Measurements from ENCODE around the gene GGTA1. TPM values are rescaled to one million over a fixed set of nuclear protein-coding genes. Genes with fewer than 3 reads are reported as not detected.

The GGTA1 gene
- polyA plus RNA-seq, 1 donor from 2014 or later: not detected

DNA sequence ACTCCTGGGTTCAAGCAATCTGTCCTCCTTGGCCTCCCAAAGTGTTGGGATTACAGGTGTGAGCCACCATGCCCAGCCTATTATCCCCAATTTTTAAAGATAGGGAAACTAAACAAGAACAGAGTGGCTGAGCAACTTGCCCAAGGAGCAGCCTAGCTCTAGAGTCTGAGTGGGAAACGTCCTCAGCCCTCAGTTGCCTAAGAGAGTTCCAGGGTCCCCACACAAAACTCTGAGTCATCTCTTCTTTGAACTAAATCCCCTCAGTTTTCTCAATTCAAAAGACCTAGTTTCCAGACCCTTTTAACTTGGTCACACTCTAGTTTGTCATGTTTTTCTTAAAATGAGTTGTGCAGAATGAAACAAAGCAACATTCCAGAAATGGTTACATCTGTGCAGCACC is 33.5 kb downstream of the GGTA1 start:
- H2AFZ ChIP-seq (ENCODE audit: low read depth, low read length): no peak overlapping the region
- no peaks in the 10 kb centered on the region for H3F3A ChIP-seq (ENCODE audit: insufficient read depth, low read length, poor library complexity, severe bottlenecking)
- H3K9me3 ChIP-seq (ENCODE audit: low read length): no peaks in the 10 kb centered on the region
- H3K9ac ChIP-seq (ENCODE audit: low read length): no peak overlapping the region
- no peak overlapping the region for H3K4me3 ChIP-seq (ENCODE audit: low read length)
- H3K4me2 ChIP-seq (ENCODE audit: low read length): no peak overlapping the region
- no peak overlapping the region for H3K27ac ChIP-seq (ENCODE audit: low read length)
- H3K27me3 ChIP-seq (ENCODE audit: insufficient read depth, low read depth, low read length): no peaks in the 10 kb centered on the region
- no peaks in the 10 kb centered on the region for H3K9me2 ChIP-seq (ENCODE audit: insufficient read depth, low read length)
- no peaks in the 10 kb centered on the region for H3K36me3 ChIP-seq (ENCODE audit: insufficient read depth, low read length)
- H3K79me2 ChIP-seq (replicated peaks; ENCODE audit: insufficient read depth, low read length): no peaks in the 10 kb centered on the region
- TF ChIP-seq POLR2AphosphoS5 (IDR thresholded peaks at IDR 0.05) (no peak), EZH2 (IDR thresholded peaks at IDR 0.05; ENCODE audit: borderline replicate concordance, insufficient read depth, low read length, poor library complexity, severe bottlenecking) (no peak), MXI1 (conservative IDR thresholded peaks at IDR 0.05; ENCODE audit: poor library complexity, severe bottlenecking) (no peak), TAF1 (IDR thresholded peaks at IDR 0.05; ENCODE audit: low read depth) (no peak), RAD21 (conservative IDR thresholded peaks at IDR 0.05) (no peak), SMC3 (conservative IDR thresholded peaks at IDR 0.05; ENCODE audit: poor library complexity) (no peak), EP300 (conservative IDR thresholded peaks at IDR 0.05; ENCODE audit: poor library complexity, severe bottlenecking) (no peak)
- TF ChIP-seq, protein P1, sequence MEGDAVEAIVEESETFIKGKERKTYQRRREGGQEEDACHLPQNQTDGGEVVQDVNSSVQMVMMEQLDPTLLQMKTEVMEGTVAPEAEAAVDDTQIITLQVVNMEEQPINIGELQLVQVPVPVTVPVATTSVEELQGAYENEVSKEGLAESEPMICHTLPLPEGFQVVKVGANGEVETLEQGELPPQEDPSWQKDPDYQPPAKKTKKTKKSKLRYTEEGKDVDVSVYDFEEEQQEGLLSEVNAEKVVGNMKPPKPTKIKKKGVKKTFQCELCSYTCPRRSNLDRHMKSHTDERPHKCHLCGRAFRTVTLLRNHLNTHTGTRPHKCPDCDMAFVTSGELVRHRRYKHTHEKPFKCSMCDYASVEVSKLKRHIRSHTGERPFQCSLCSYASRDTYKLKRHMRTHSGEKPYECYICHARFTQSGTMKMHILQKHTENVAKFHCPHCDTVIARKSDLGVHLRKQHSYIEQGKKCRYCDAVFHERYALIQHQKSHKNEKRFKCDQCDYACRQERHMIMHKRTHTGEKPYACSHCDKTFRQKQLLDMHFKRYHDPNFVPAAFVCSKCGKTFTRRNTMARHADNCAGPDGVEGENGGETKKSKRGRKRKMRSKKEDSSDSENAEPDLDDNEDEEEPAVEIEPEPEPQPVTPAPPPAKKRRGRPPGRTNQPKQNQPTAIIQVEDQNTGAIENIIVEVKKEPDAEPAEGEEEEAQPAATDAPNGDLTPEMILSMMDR (IDR thresholded peaks at IDR 0.05; ENCODE audit: poor library complexity, severe bottlenecking): no peak
- TF ChIP-seq, protein P2, sequence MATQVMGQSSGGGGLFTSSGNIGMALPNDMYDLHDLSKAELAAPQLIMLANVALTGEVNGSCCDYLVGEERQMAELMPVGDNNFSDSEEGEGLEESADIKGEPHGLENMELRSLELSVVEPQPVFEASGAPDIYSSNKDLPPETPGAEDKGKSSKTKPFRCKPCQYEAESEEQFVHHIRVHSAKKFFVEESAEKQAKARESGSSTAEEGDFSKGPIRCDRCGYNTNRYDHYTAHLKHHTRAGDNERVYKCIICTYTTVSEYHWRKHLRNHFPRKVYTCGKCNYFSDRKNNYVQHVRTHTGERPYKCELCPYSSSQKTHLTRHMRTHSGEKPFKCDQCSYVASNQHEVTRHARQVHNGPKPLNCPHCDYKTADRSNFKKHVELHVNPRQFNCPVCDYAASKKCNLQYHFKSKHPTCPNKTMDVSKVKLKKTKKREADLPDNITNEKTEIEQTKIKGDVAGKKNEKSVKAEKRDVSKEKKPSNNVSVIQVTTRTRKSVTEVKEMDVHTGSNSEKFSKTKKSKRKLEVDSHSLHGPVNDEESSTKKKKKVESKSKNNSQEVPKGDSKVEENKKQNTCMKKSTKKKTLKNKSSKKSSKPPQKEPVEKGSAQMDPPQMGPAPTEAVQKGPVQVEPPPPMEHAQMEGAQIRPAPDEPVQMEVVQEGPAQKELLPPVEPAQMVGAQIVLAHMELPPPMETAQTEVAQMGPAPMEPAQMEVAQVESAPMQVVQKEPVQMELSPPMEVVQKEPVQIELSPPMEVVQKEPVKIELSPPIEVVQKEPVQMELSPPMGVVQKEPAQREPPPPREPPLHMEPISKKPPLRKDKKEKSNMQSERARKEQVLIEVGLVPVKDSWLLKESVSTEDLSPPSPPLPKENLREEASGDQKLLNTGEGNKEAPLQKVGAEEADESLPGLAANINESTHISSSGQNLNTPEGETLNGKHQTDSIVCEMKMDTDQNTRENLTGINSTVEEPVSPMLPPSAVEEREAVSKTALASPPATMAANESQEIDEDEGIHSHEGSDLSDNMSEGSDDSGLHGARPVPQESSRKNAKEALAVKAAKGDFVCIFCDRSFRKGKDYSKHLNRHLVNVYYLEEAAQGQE (IDR thresholded peaks at IDR 0.05; ENCODE audit: borderline replicate concordance): no peak
- no peaks in the 10 kb centered on the region for H4K20me1 ChIP-seq (ENCODE audit: insufficient read depth)

DNA sequence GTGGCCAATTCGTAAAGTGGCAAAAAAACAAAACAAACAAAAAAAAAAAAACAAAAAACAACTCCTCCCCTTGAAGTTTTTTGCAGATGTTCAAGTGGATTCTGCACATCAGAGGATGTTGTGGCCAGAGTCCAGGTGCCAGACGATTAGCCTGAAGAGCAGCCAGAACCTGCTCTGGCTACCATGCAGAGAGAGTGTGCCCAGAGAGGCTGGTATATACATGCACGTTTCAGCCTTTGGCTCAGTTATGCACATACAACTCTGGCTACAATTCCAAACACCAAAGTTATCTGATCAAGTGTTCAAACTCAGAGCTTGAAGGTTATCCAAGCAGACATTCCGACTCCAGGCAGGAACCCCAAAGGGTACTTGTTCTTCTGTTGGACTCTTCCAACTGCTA is 34.7 kb downstream of the GGTA1 start:
- no peak for TF ChIP-seq SMC3 (conservative IDR thresholded peaks at IDR 0.05; ENCODE audit: poor library complexity)
- TF ChIP-seq, protein P1 (IDR thresholded peaks at IDR 0.05; ENCODE audit: poor library complexity, severe bottlenecking): no peak
- no peak for TF ChIP-seq EZH2 (IDR thresholded peaks at IDR 0.05; ENCODE audit: borderline replicate concordance, insufficient read depth, low read length, poor library complexity, severe bottlenecking)
- TF ChIP-seq MXI1 (conservative IDR thresholded peaks at IDR 0.05; ENCODE audit: poor library complexity, severe bottlenecking): no peak
- TF ChIP-seq TAF1 (IDR thresholded peaks at IDR 0.05; ENCODE audit: low read depth): no peak
- TF ChIP-seq RAD21 (conservative IDR thresholded peaks at IDR 0.05): no peak
- no peaks in the 10 kb centered on the region for H3K36me3 ChIP-seq (ENCODE audit: insufficient read depth, low read length)
- no peaks in the 10 kb centered on the region for H3F3A ChIP-seq (ENCODE audit: insufficient read depth, low read length, poor library complexity, severe bottlenecking)
- H4K20me1 ChIP-seq (ENCODE audit: insufficient read depth): no peaks in the 10 kb centered on the region
- H3K9me3 ChIP-seq (ENCODE audit: low read length): no peaks in the 10 kb centered on the region
- no peaks in the 10 kb centered on the region for H3K79me2 ChIP-seq (replicated peaks; ENCODE audit: insufficient read depth, low read length)
- no peak overlapping the region for H2AFZ ChIP-seq (ENCODE audit: low read depth, low read length)
- H3K9ac ChIP-seq (ENCODE audit: low read length): no peak overlapping the region
- H3K4me3 ChIP-seq (ENCODE audit: low read length): no peak overlapping the region
- H3K27ac ChIP-seq (ENCODE audit: low read length): no peak overlapping the region
- no peaks in the 10 kb centered on the region for H3K9me2 ChIP-seq (ENCODE audit: insufficient read depth, low read length)
- no peaks in the 10 kb centered on the region for H3K27me3 ChIP-seq (ENCODE audit: insufficient read depth, low read depth, low read length)
- no peak overlapping the region for H3K4me2 ChIP-seq (ENCODE audit: low read length)

All from neural cell (in vitro differentiated cells).